GM12878 (cell line): Measurements from ENCODE around the gene CEP19. TPM values are rescaled to one million over a fixed set of nuclear protein-coding genes. Genes with fewer than 3 reads are reported as not detected.

Experiments used
- ATAC-seq: fragments of 200-7000 bp; cut with Tn5 transposase; 3 replicates; pipeline ENCODE4 v1.9.1; 2020; ENCODE audit warnings: mild to moderate bottlenecking, moderate library complexity
- BruUV-seq: library from RNA; stranded (reverse); fragments of 400-500 nt; replicated peaks from 2 replicates; lab custom pipeline; 2021; lab: Mats Ljungman, UMichigan
- CTCF ChIA-PET: fragments of 300-600 bp; sonication (Branson Sonifier 250); formaldehyde crosslinking; extraction: SDS; loops from one replicate; lab custom pipeline; 2021; ENCODE audit warnings: inconsistent platforms; lab: Yijun Ruan, JAX
- POLR2A ChIA-PET: fragments of 350-600 bp; formaldehyde crosslinking; extraction: SDS; loops from one replicate; lab custom pipeline; 2021; ENCODE audit warnings: inconsistent platforms; lab: Charles Lee
- RAD21 ChIA-PET: fragments of 300-600 bp; sonication (Branson Sonifier 250); formaldehyde crosslinking; loops from one replicate; lab custom pipeline; 2023; ENCODE audit warnings: antibody characterized with exemption; ENCODE audit not compliant: unreplicated experiment; lab: Charles Lee
- SMC1A ChIA-PET: fragments of 300-600 bp; sonication (Branson Sonifier 250); formaldehyde crosslinking; loops from one replicate; lab custom pipeline; 2023; ENCODE audit not compliant: unreplicated experiment, uncharacterized antibody; lab: Charles Lee
- DNase-seq: peaks from one replicate; pipeline ENCODE4 v3.0.0-alpha.2; 2011; ENCODE audit warnings: low read depth, low spot score
- FAIRE-seq: peaks from 3 replicates; lab custom pipeline; 2011; peaks lifted over from hg19 to GRCh38; lab: Jason Lieb, UNC
- H2AFZ ChIP-seq: 2 replicates; pipeline ENCODE4 v1.6.0; 2011; ENCODE audit warnings: low read depth, low read length, control low read depth; ENCODE audit not compliant: control insufficient read depth
- H3K27ac ChIP-seq: 2 replicates; pipeline ENCODE4 v1.5.1; 2011; ENCODE audit warnings: control low read depth; ENCODE audit not compliant: control insufficient read depth, insufficient read depth
- H3K27me3 ChIP-seq, 2 experiments: replicated peaks in 1 of 2; 2 replicates each; pipeline versions ENCODE4 v1.6.0 to v1.6.1; 2011; ENCODE audit warnings: low read length in 1 of 2; ENCODE audit not compliant: control insufficient read depth in 2 of 2, insufficient read depth in 2 of 2
- H3K36me3 ChIP-seq, 2 experiments: 2 replicates each; pipeline ENCODE4 v1.5.1; 2011; ENCODE audit warnings: low read length in 1 of 2; ENCODE audit not compliant: control insufficient read depth in 2 of 2, insufficient read depth in 2 of 2
- H3K4me1 ChIP-seq: 2 replicates; pipeline ENCODE4 v1.6.1; 2011; ENCODE audit warnings: mild to moderate bottlenecking, low read length, moderate library complexity, mixed read lengths; ENCODE audit not compliant: control insufficient read depth, insufficient read depth
- H3K4me2 ChIP-seq: 2 replicates; pipeline ENCODE4 v1.6.0; 2011; ENCODE audit warnings: control low read depth; ENCODE audit not compliant: control insufficient read depth, insufficient read depth
- H3K4me3 ChIP-seq: fragments of 200-600 bp; sonication (generic); 2 replicates; pipeline ENCODE4 v1.5.1; 2016
- H3K79me2 ChIP-seq: 2 replicates; pipeline ENCODE4 v1.6.0; 2011; ENCODE audit warnings: low read length; ENCODE audit not compliant: control insufficient read depth, insufficient read depth
- H3K9ac ChIP-seq: 2 replicates; pipeline ENCODE4 v1.8.0; 2011; ENCODE audit warnings: low read length, control low read depth, mixed read lengths; ENCODE audit not compliant: control insufficient read depth, insufficient read depth
- H3K9me3 ChIP-seq: replicated peaks from 3 replicates; pipeline ENCODE4 v1.5.1; 2011; ENCODE audit warnings: mild to moderate bottlenecking, low read length; ENCODE audit not compliant: control insufficient read depth, insufficient read depth
- H4K20me1 ChIP-seq: 2 replicates; pipeline ENCODE4 v1.6.0; 2011; ENCODE audit not compliant: control insufficient read depth, insufficient read depth
- BMI1 ChIP-seq: fragments of 450-650 bp; IDR thresholded peaks from 2 replicates; pipeline ENCODE4 v1.6.1; 2016; ENCODE audit warnings: mild to moderate bottlenecking, moderate library complexity, borderline replicate concordance
- CBX3 ChIP-seq: fragments of 200-600 bp; sonication (generic); IDR thresholded peaks from 2 replicates; pipeline ENCODE4 v1.6.1; 2016; ENCODE audit warnings: low read depth, borderline replicate concordance
- DPF2 ChIP-seq: fragments of 450-650 bp; IDR thresholded peaks from 2 replicates; pipeline ENCODE4 v1.6.1; 2017; ENCODE audit warnings: mild to moderate bottlenecking
- ESRRA ChIP-seq: IDR thresholded peaks from 2 replicates; pipeline ENCODE4 v1.6.1; 2012; ENCODE audit warnings: mild to moderate bottlenecking, low read length, improper control_type of control experiment
- HCFC1 ChIP-seq: fragments of 150-350 bp; IDR thresholded peaks from 2 replicates; pipeline ENCODE4 v1.6.1; 2014; ENCODE audit warnings: low read length
- HDAC2 ChIP-seq: fragments of 200-600 bp; sonication (generic); IDR thresholded peaks from 2 replicates; pipeline ENCODE4 v1.6.1; 2017
- HDAC6 ChIP-seq: fragments of 200-600 bp; sonication (generic); IDR thresholded peaks from one replicate; pipeline ENCODE4 v1.8.0; 2017; ENCODE audit warnings: antibody characterized with exemption; ENCODE audit not compliant: unreplicated experiment
- LARP7 ChIP-seq: fragments of 450-650 bp; IDR thresholded peaks from 2 replicates; pipeline ENCODE4 v1.6.1; 2017; ENCODE audit warnings: mild to moderate bottlenecking
- MTA2 ChIP-seq: fragments of 450-650 bp; IDR thresholded peaks from 2 replicates; pipeline ENCODE4 v1.6.1; 2016; ENCODE audit warnings: low read depth, mild to moderate bottlenecking, moderate library complexity
- MYB ChIP-seq: fragments of 150-350 bp; IDR thresholded peaks from 2 replicates; pipeline ENCODE4 v1.6.1; 2014; ENCODE audit warnings: mild to moderate bottlenecking, low read depth, low read length, borderline replicate concordance
- NFXL1 ChIP-seq: fragments of 450-650 bp; IDR thresholded peaks from 2 replicates; pipeline ENCODE4 v1.6.1; 2017; ENCODE audit warnings: antibody characterized with exemption, mild to moderate bottlenecking, borderline replicate concordance
- SIX5 ChIP-seq: IDR thresholded peaks from 2 replicates; pipeline ENCODE4 v1.6.1; 2011; ENCODE audit warnings: mild to moderate bottlenecking, low read depth, low read length, moderate library complexity; ENCODE audit not compliant: severe bottlenecking
- SPI1 ChIP-seq: IDR thresholded peaks from 2 replicates; pipeline ENCODE4 v1.6.1; 2011; ENCODE audit warnings: low read depth, mild to moderate bottlenecking, low read length, moderate library complexity, borderline replicate concordance; ENCODE audit not compliant: insufficient read depth
- TAF1 ChIP-seq: IDR thresholded peaks from 2 replicates; pipeline ENCODE4 v1.6.1; 2011; ENCODE audit warnings: mild to moderate bottlenecking, low read depth, low read length, borderline replicate concordance
- TARDBP ChIP-seq: IDR thresholded peaks from 2 replicates; pipeline ENCODE4 v1.6.1; 2016; ENCODE audit warnings: borderline replicate concordance
- TCF12 ChIP-seq: IDR thresholded peaks from 2 replicates; pipeline ENCODE4 v1.6.1; 2011; ENCODE audit warnings: low read depth, mild to moderate bottlenecking, low read length
- USF1 ChIP-seq: IDR thresholded peaks from 2 replicates; pipeline ENCODE4 v1.6.1; 2011; ENCODE audit warnings: borderline replicate concordance, low read depth, mild to moderate bottlenecking, moderate library complexity, mixed read lengths, low read length; ENCODE audit not compliant: insufficient read depth; ENCODE audit errors: extremely low read length
- YBX1 ChIP-seq: fragments of 450-650 bp; IDR thresholded peaks from 2 replicates; pipeline ENCODE4 v1.6.1; 2016; ENCODE audit warnings: antibody characterized with exemption
- ZNF274 ChIP-seq: IDR thresholded peaks from one replicate; pipeline ENCODE4 v1.8.0; 2011; ENCODE audit not compliant: insufficient read length, insufficient read depth
- ZNF592 ChIP-seq: fragments of 450-650 bp; IDR thresholded peaks from 2 replicates; pipeline ENCODE4 v1.6.1; 2017; ENCODE audit warnings: mild to moderate bottlenecking, moderate library complexity
- WGBS: methylation state at CpG from one replicate; pipeline ENCODE4 v1.1.6; 2016; ENCODE audit warnings: low lambda C conversion rate; ENCODE audit not compliant: insufficient replicate concordance, insufficient coverage; ENCODE audit errors: missing lambda C conversion rate; 5-methylcytosine and 5-hydroxymethylcytosine counted together
- in situ Hi-C: fragments of 300-500 bp; cut with MboI; formaldehyde crosslinking; loops from 9 replicates; pipeline ENCODE4 v1.14.3; 2018; ENCODE audit warnings: mixed read lengths
- intact Hi-C: fragments of 100-400 bp; cut with micrococcal nuclease; formaldehyde crosslinking; loops from one replicate; pipeline ENCODE4 v1.14.2; 2022; ENCODE audit not compliant: unreplicated experiment
- polyA plus RNA-seq, 11 experiments: library from polyadenylated mRNA; depleted of rRNA in 4 of 11; unstranded in 6 of 11; stranded (reverse) in 5 of 11; fragments of >200 nt; fragmentation: Nextera tagmentation in 4 of 11; fragmentation: Illumina TruSeq in 1 of 11; extraction: Ambion mirVana in 4 of 11; extraction: Trizol in 1 of 11; gene quantifications; 1 replicate in 1 of 11; 2 replicates in 10 of 11; pipeline versions ENCODE4 v1.2.1 to v1.2.3, GENCODE V29; 2011 to 2016; ENCODE audit warnings: inconsistent platforms in 2 of 11, missing spikeins in 2 of 11, low read depth in 1 of 11
- total RNA-seq, 4 experiments: library from RNA; depleted of rRNA in 3 of 4; stranded (reverse); fragments of >200 nt in 3 of 4; fragmentation: Illumina TruSeq in 1 of 4; extraction: Trizol in 1 of 4; gene quantifications; 2 replicates each; pipeline versions ENCODE4 v1.2.1 to v1.2.3, GENCODE V29; 2013 to 2021

The CEP19 gene
- total and polyA plus RNA-seq, 10 of the 15 experiments (the other 5 are each of a cell fraction or from before 2014, with no cell fraction given) = 1.9 to 5.9 (median 2.7) TPM

GRCh38 chr3:196739671-196740480 lies 27.8 kb upstream of the CEP19 start, which contains the start of gene PAK2:
Gene PAK2 (plus strand): TSS chr3:196739857. CDS start chr3:196782647, 42,790 bp downstream.
- Histone ChIP-seq H4K20me1 (no peaks in the 10 kb centered on the region), H3K9ac (peak within 1 kb of the TSS; percentile 95), H3K79me2 (peaks cover 51% of the 10 kb centered on the region), H3K9me3 (no peaks in the 10 kb centered on the region), H3K27ac (peak within 1 kb of the TSS; percentile 92), H3K36me3 (no peaks in the 10 kb centered on the region), H3K4me3 (peak within 1 kb of the TSS; percentile 95), H2AFZ (peak within 1 kb of the TSS; percentile 63), H3K27me3 (no peaks in the 10 kb centered on the region), H3K4me1 (no peaks in the 10 kb centered on the region), H3K4me2 (peak within 1 kb of the TSS; percentile 52)
- 1% methylated on average over 34 of the region's 86 CpGs for WGBS
- in situ Hi-C loops = no loop called here
- ChIA-PET RAD21 (interaction anchor here (0.6 to 2.2 kb wide), 9 partner anchors 22 to 241 kb away, joined by 3 to 7 read pairs (median 3); partner anchors contain the start of genes CEP19, NRROS and PIGX), CTCF (interaction anchor here (0.6 to 3.3 kb wide), 4 partner anchors 9 to 131 kb away, joined by 3 to 10 read pairs (median 6); no protein-coding TSS in a partner anchor), SMC1A (interaction anchor here (0.8 to 1.5 kb wide), 6 partner anchors 9 to 171 kb away, joined by 3 to 5 read pairs (median 3); partner anchors contain the start of genes FBXO45 and SENP5), POLR2A (interaction anchor here (0.6 to 2.4 kb wide), 10 partner anchors 10 to 342 kb away, joined by 3 to 8 read pairs (median 3); partner anchors contain the start of genes CEP19, MELTF, NCBP2 and PIGX)
- DNase-seq (peak; percentile 46), ATAC-seq (peak; percentile 93), FAIRE-seq (no peak)
- no TSS peak for BruUV-seq
- intact Hi-C loops = no loop called here
- TF ChIP-seq HDAC2 = no peak
- TF ChIP-seq TARDBP = peak; percentile 67; the same call in 1 of the 2 replicates
- peak; percentile 48; the same call in 1 of the 2 replicates for TF ChIP-seq TCF12
- TF ChIP-seq SPI1 = peak; percentile 26; the same call in 1 of the 2 replicates
- peak; percentile 85 for TF ChIP-seq SIX5
- no peak for TF ChIP-seq MTA2
- TF ChIP-seq USF1 = no peak
- TF ChIP-seq HDAC6 = no peak
- TF ChIP-seq DPF2 = peak; percentile 50; the same call in 1 of the 2 replicates
- TF ChIP-seq TAF1 = 0 out of 2 replicates have a peak, but pooled peaks have one; percentile 44
- no peak for TF ChIP-seq ZNF592
- no peak for TF ChIP-seq MYB
- TF ChIP-seq HCFC1 = peak; percentile 85
- no peak for TF ChIP-seq NFXL1
- no peak for TF ChIP-seq ZNF274
- TF ChIP-seq ESRRA = no peak
- no peak for TF ChIP-seq YBX1
- no peak for TF ChIP-seq CBX3
- no peak for TF ChIP-seq BMI1
- TF ChIP-seq LARP7 = peak; percentile 84
